Subcutaneous abdominal adipose tissue (tissue), 5 donors: ENCODE results near the gene HSPA12A.

Source experiments
- H3K27ac ChIP-seq: one replicate; pipeline ENCODE4 v1.7.0; 2013; ENCODE audit warnings: low read depth, mild to moderate bottlenecking, inconsistent platforms, low read length, moderate library complexity
- H3K27me3 ChIP-seq, 5 donors: one replicate each; pipeline ENCODE4 v1.7.0; 2013; ENCODE audit warnings: low read length in 5 of 5, inconsistent platforms in 1 of 5; ENCODE audit not compliant: control insufficient read depth in 5 of 5, insufficient read depth in 4 of 5
- H3K36me3 ChIP-seq, 5 donors: one replicate each; pipeline ENCODE4 v1.7.0; 2013; ENCODE audit warnings: low read length in 5 of 5; ENCODE audit not compliant: control insufficient read depth in 5 of 5, insufficient read depth in 5 of 5
- H3K4me1 ChIP-seq, 5 donors: one replicate each; pipeline ENCODE4 v1.7.0; 2013; ENCODE audit warnings: low read length in 5 of 5, mild to moderate bottlenecking in 3 of 5, moderate library complexity in 1 of 5; ENCODE audit not compliant: control insufficient read depth in 5 of 5, insufficient read depth in 5 of 5
- H3K4me3 ChIP-seq, 5 donors: one replicate each; pipeline ENCODE4 v1.7.0; 2013; ENCODE audit warnings: low read length in 5 of 5, low read depth in 1 of 5
- H3K9ac ChIP-seq, 5 donors: one replicate each; pipeline ENCODE4 v1.7.0; 2013; ENCODE audit warnings: low read length in 5 of 5, mild to moderate bottlenecking in 4 of 5, moderate library complexity in 3 of 5
- H3K9me3 ChIP-seq, 5 donors: one replicate each; pipeline ENCODE4 v1.7.0; 2013; ENCODE audit warnings: low read length in 5 of 5; ENCODE audit not compliant: control insufficient read depth in 5 of 5
- donor health status: healthy.
- donor health status: healthy.
- donor health status: healthy.
- donor health status: healthy.
- donor health status: healthy.

HSPA12A gene

DNA sequence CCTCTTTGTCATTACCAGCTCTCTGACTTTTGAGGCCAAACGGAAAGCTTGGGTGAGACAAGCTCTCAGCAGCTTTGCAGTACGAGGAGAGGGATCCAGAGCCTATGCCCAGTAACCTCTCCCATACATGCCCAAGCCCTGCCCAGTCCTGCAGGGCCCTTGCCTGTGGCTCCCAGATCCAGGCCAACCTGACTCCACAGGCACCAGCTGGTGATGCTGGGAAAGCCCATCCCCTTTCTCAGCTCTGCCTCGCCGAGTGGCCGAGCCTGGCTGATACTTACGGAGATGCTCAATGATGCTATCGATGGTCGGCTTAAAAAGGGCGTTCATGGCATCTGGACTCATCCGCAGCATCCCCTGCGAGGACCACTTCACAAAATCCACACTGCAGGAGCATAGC lies 66.2 kb downstream of the HSPA12A start:
- H3K27ac ChIP-seq, result no peak overlapping the region
- H3K4me1 ChIP-seq, result no peaks in the 10 kb centered on the region
- no peaks in the 10 kb centered on the region for H3K27me3 ChIP-seq
- H3K36me3 ChIP-seq, result peaks cover 27 to 77% (median 72%) of the 10 kb centered on the region in 5 donors
- no peak overlapping the region for H3K4me3 ChIP-seq
- H3K9me3 ChIP-seq, result no peaks in the 10 kb centered on the region
- H3K9ac ChIP-seq, result no peak overlapping the region

GRCh38 chr10:116674901-116675423 lies 67.4 kb downstream of the HSPA12A start:
- Histone ChIP-seq H3K4me1 (peaks cover 0 to 5% (median 0%) of the 10 kb centered on the region in 5 donors), H3K4me3 (no peak overlapping the region), H3K36me3 (peaks cover 26 to 71% (median 65%) of the 10 kb centered on the region in 5 donors), H3K27me3 (no peaks in the 10 kb centered on the region), H3K27ac (no peak overlapping the region), H3K9me3 (no peaks in the 10 kb centered on the region), H3K9ac (no peak overlapping the region)

DNA sequence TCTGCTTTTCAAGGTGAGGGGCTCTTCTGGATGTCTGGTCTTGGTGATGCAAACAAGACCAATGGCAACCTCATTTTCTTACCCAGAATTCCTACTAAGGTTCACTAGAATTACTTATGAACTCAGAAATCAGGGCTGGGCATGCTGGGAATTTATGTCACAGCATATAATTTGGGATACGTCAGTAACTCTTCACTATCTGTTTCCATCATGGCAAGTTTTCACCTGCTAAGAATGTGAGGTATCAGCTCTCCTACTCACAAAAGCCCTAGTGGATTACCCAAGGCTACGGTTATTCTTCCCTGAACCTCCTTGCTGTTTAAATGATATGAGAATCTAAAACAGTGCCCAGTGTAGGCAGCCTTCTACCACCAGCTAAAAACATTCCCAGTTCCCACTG lies 68.5 kb downstream of the HSPA12A start:
- Histone ChIP-seq H3K9ac (no peak overlapping the region), H3K4me3 (no peak overlapping the region), H3K4me1 (peaks cover 0 to 7% (median 0%) of the 10 kb centered on the region in 5 donors), H3K27ac (no peak overlapping the region), H3K9me3 (no peaks in the 10 kb centered on the region), H3K36me3 (peaks cover 23 to 62% (median 56%) of the 10 kb centered on the region in 5 donors), H3K27me3 (no peaks in the 10 kb centered on the region)

- Histone ChIP-seq H3K4me3 (no peak overlapping the region), H3K27me3 (no peaks in the 10 kb centered on the region), H3K4me1 (peaks cover 0 to 7% (median 0%) of the 10 kb centered on the region in 5 donors), H3K27ac (no peak overlapping the region), H3K36me3 (peaks cover 23 to 59% (median 54%) of the 10 kb centered on the region in 5 donors), H3K9me3 (no peaks in the 10 kb centered on the region), H3K9ac (no peak overlapping the region)
Measured at GRCh38 chr10:116672891-116673290, 69.5 kb downstream of the HSPA12A start.

GRCh38 chr10:116671274-116671926 lies 71.0 kb downstream of the HSPA12A start:
- H3K27ac ChIP-seq, result no peak overlapping the region
- no peak overlapping the region for H3K9ac ChIP-seq
- H3K4me3 ChIP-seq, result no peak overlapping the region
- no peaks in the 10 kb centered on the region for H3K27me3 ChIP-seq
- peaks cover 19 to 46% (median 40%) of the 10 kb centered on the region in 5 donors for H3K36me3 ChIP-seq
- H3K4me1 ChIP-seq, result peaks cover 0 to 7% (median 0%) of the 10 kb centered on the region in 5 donors
- H3K9me3 ChIP-seq, result no peaks in the 10 kb centered on the region

DNA sequence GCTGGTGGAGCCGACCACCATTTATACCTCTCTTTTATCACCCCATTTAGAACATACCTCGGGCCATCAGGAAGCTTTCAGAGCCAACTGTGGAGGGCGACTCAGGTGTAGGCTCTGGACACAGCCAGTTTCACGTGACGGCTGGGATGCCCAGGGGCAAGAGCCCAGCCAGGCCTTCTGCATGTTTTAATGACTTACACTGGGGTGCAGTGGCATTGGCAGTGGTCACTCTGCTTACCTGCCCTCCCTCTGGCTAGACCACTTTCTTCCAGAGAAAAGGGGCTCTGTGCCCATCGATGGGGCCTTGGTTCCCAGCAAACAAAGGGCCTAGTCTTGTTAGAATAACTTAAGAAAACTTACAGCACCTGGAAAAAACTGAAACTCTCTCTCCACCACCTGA lies 71.7 kb downstream of the HSPA12A start:
- Histone ChIP-seq H3K4me3 (no peak overlapping the region), H3K27me3 (no peaks in the 10 kb centered on the region), H3K9ac (no peak overlapping the region)

DNA sequence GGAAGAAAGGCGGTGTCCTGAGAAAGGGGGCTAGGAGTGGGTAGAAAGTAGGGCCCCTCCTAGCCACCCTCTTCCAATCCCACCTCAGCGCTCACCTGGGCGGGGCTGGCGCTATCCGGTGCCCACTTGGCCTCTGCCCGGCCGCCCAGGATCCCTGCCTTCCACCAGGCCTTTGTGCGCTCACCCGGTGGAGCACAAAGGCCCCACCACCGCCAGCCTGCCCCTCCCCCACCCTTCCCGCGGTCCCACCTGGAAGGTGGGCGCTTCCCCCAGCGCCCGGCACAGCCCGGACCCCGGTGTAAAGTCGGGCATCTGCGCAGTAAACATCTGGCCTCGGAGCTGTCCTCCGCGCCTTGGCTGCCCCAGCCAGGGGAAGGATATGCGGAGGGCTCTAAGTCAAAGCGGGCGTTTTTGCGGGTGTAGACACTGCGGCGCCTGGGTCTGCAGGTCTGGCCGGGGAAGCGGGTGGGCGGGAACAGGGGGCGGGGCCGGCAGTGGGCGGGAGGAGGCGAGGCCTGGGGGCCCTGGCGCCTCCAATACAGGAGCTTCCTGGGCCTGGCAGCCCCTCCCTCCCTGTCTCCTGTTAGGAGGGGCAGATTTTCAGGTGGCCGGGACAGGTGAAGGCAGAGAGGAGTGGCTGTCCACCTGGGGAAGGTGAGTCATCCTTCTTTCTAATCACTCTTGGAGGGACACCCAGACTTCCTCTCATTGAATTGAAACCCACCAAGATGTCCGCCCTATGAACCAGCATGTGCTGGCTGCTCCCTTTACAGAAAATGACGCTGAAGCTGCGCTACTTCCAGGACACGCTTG lies 72.3 kb downstream of the HSPA12A start:
- no peak overlapping the region for H3K9ac ChIP-seq
- H3K9me3 ChIP-seq, result no peaks in the 10 kb centered on the region
- H3K4me3 ChIP-seq, result no peak overlapping the region
- H3K27ac ChIP-seq, result no peak overlapping the region
- no peaks in the 10 kb centered on the region for H3K27me3 ChIP-seq
- peaks cover 10 to 32% (median 26%) of the 10 kb centered on the region in 5 donors for H3K36me3 ChIP-seq
- H3K4me1 ChIP-seq, result peaks cover 0 to 15% (median 5%) of the 10 kb centered on the region in 5 donors

More for the DNA sequence above, 71.7 kb downstream of the HSPA12A start:
- Histone ChIP-seq H3K36me3 (peaks cover 12 to 39% (median 33%) of the 10 kb centered on the region in 5 donors), H3K4me1 (peaks cover 0 to 10% (median under 1%) of the 10 kb centered on the region in 5 donors), H3K27ac (no peak overlapping the region), H3K9me3 (no peaks in the 10 kb centered on the region)

- Histone ChIP-seq H3K9me3 (no peaks in the 10 kb centered on the region), H3K9ac (no peak overlapping the region), H3K27ac (no peak overlapping the region), H3K27me3 (no peaks in the 10 kb centered on the region), H3K4me3 (no peak overlapping the region), H3K4me1 (peaks cover 0 to 15% (median 5%) of the 10 kb centered on the region in 5 donors), H3K36me3 (peaks cover 2 to 23% (median 17%) of the 10 kb centered on the region in 5 donors)
Measured at GRCh38 chr10:116669080-116669479, 73.3 kb downstream of the HSPA12A start.

- Histone ChIP-seq H3K36me3 (peaks cover 2 to 17% (median 14%) of the 10 kb centered on the region in 5 donors), H3K9me3 (no peaks in the 10 kb centered on the region), H3K9ac (no peak overlapping the region), H3K4me1 (peaks cover 0 to 15% (median 5%) of the 10 kb centered on the region in 5 donors), H3K27ac (no peak overlapping the region), H3K27me3 (peaks cover 0 to 3% (median 0%) of the 10 kb centered on the region in 5 donors), H3K4me3 (no peak overlapping the region)
Measured at GRCh38 chr10:116668446-116668845, 73.9 kb downstream of the HSPA12A start.

DNA sequence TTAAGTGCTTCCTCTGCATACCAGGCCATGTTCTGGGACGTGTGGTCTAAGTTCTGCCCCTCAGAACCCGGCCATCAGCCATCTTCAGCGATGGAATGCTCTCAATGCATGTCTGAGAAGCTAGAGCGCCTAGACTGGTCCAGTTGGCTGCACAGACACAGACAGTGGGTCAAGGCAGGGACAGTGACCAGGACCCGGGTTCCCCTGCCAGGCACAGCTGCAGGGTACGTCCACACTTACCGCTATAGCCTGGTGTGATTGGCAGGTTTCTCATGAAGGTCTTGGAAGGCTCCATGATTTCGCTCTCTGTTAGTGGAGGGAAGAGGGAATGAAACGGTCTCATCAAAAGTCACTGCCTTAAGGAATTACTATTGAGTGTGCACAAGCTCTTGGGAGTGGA lies 74.3 kb downstream of the HSPA12A start:
- Histone ChIP-seq H3K9me3 (no peaks in the 10 kb centered on the region), H3K27me3 (peaks cover 0 to 3% (median 0%) of the 10 kb centered on the region in 5 donors), H3K27ac (no peak overlapping the region), H3K9ac (no peak overlapping the region), H3K4me1 (peaks cover 0 to 15% (median 5%) of the 10 kb centered on the region in 5 donors), H3K4me3 (no peak overlapping the region), H3K36me3 (peaks cover 2 to 13% (median 11%) of the 10 kb centered on the region in 5 donors)
